HG03439 (cell line): ENCODE results near the gene RXFP4.
"Not testable (repeated sequence)": the region's sequence is repeated elsewhere in the genome, so short reads cannot be mapped to it uniquely, and the experiment has no call there.

Source experiments
- ATAC-seq: cut with Tn5 transposase; IDR thresholded peaks from one replicate; pipeline ENCODE4 v1.9.1; 2021; ENCODE audit warnings: mild to moderate bottlenecking, moderate library complexity; ENCODE audit not compliant: unreplicated experiment

RXFP4 gene, protein sequence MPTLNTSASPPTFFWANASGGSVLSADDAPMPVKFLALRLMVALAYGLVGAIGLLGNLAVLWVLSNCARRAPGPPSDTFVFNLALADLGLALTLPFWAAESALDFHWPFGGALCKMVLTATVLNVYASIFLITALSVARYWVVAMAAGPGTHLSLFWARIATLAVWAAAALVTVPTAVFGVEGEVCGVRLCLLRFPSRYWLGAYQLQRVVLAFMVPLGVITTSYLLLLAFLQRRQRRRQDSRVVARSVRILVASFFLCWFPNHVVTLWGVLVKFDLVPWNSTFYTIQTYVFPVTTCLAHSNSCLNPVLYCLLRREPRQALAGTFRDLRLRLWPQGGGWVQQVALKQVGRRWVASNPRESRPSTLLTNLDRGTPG

DNA sequence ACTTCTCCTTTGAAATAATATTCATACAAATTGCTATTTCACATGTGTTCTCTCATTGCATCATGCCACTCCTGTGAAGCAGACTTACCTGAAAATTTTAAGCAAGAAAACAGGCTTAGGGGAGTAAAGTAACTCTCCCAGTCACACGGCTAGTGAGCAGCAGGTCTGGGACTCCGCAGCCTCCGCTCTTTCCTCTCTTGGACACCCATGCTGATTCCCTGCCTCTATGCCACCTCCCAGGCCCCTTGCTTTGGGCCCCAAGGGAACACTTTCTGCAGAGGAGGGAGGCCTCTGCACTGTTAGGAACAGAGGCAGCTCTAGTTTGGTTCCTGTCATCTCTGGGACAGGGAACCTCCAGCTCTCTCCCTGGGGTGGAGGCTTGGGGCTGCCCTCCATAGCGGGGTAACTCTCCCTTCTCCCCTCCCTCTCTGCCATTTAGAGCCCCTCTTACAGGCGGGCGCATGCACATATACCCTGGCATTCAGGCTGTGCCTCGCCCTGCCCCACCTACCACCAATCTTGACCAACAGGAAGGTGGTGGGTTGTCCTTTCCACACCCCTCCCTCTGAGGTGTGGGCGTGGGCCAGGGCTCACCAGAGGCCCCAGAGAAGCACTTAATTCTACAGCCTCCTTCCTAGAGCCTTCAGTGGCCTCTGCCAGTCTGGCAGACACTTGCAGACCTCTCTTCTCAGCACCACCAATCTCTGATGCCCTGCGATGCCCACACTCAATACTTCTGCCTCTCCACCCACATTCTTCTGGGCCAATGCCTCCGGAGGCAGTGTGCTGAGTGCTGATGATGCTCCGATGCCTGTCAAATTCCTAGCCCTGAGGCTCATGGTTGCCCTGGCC lies at the start of gene RXFP4:
RXFP4 (plus strand) TSS at position 646 of the 852 bp plus-strand sequence; CDS start at position 718, 72 bp downstream.
- ATAC-seq = no peak

DNA sequence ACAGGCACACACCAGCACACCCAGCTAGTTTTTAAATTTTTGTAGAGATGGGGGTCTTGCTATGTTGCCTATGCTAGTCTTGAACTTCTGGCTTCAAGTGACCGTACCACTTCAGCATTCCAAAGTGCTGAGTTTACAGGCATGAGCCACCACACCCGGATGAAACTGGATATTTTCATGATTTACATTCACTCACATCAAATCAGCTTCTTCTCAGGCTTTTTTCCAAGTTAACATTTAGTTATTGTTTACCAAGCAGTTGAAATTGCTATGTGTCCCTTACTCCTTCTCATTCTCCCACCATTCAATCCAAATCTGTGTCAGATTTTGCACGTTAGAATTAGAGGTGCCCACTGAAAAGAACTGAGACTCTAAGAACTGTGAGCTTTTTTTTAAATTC lies 48.6 kb upstream of the RXFP4 start:
- no peak for ATAC-seq

DNA sequence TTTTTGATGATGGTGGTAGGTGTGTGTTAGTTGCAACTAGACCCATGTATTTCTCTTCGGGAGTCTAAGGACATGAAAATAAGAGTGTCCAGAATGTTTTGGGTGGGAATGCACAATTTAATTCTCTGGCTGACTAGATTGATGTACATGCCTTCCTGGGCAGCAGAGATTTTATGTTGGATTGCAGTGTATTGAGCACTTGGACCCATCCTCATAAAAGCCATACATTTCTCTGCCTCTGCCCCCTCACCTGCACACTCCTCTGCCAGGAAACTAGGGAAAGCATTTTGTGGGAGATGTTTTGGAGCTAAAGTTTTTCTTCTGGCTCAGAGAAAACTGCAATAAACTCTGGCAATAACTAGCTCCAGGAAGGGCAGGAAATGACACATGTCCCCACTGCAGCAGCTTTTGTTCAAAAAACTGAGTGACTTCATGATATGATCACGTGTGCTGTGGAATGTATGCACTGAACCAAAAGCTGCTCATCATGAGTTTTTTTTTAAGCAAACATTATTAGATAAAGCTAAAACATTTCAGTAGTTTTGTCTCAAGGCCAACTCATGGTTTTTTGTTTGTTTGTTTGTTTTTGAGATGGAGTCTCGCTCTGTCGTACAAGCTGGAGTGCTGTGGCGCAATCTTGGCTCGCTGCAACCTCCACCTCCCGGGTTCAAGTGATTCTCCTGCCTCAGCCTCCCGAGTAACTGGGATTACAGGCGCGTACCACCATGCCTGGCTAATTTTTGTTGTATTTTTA lies 47.9 kb upstream of the RXFP4 start:
- ATAC-seq = no peak

DNA sequence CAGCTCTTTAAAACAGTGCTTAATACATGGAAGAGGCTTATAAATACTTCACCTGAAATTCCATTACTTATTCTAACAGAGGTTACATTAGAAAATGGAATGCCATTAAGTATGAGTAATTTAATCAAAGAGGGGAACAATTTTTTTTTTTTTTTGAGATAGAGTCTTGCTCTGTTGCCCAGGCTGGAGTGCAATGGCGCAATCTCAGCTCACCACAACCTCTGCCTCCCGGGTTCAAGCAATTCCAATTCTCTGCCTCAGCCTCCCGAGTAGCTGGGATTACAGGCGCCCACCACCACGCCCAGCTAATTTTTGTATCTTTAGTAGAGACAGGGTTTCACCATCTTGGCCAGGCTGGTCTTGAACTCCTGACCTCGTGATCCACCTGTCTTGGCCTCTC lies 45.8 kb upstream of the RXFP4 start:
- ATAC-seq = not testable (repeated sequence)

DNA sequence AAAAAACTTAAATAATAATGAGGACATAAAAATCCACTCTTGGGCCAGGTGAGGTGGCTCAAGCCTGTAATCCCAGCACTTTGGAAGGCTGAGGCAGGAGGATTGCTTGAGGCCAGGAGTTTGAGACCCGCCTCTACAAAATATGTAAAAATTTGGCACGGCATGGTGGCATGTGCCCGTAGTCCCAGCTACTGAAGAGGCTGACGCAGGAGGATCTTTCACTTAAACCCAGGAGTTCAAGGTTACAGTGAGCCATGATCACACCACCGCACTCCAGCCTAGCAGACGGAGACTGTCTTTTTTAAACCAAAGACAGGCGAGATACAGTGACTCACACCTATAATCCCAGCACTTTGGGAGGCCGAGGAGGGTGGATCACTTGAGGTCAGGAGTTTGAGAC lies 45.0 kb upstream of the RXFP4 start:
- ATAC-seq = not testable (repeated sequence)

DNA sequence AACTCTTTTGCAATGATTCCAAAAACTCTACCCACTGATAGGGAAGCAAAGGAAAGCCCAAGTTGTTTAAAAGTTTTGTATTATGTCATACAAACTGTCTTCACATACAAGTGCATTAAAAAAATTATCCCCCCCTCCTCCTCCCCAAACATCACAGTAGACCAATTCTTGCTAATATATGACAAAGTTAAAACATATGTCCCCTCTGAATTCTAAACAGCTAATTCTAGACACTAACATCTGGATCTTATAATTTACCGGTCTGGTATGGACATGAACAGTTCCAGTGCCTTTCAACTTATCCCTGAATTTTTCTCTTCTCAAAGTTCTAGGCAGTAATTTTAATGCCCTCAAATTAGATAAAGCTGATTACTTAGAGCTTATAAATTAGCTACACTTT lies 43.7 kb upstream of the RXFP4 start:
- no peak for ATAC-seq

DNA sequence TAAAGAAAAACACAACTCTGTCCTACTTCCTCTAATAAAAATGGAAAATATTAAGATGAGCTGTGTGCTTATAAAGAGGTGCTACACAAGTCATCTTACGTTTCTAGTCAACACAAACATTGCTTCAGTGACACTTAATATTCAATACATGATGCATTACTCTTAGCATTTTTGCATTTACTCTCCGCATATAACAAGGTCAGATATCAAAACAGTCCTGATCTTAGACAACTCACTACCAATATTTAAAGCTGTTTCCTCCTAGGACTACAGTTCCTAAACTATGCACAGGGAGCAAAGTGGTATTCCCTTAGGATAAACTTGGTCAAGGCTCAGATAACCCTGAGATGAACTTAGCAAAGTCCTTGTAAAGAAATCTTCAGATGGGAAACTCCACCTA lies 42.5 kb upstream of the RXFP4 start:
- ATAC-seq = no peak

DNA sequence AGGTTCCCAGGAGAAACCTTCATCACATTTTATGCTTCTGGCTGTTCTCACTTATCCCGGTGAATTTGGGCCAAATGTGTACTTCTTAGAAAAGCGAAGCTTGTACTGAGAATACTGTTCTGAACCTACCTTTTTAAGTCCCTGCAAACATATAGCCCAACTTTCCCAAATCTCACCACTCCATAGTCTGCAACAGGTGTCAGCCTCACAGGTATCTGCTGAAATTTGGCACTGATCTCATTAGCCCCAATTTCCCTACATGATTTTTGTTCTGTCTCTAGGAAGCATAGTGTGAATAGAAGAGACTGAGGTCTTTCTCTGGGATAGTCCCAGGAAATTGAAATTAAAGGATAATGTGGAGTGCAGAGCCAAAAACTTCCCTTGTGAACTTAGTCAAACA lies 41.8 kb upstream of the RXFP4 start:
- no peak for ATAC-seq

DNA sequence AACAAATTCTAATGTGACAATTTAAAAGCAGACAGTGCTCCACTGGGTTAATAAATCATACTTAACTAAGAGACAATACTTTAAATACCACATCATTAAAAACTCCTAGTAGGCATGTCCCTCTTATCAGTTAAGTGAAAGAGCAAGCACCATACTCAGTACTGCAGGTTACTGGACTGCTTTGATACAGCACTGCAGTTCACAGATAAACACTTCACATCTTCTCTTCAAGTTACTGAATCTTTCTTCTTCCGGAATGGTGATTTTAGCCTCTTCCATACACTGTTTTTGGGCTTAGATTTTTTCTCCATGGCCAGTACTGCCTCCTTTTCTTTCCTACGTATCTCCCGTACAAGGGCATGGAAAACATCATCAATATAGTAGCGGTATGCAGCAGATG lies 41.3 kb upstream of the RXFP4 start:
- ATAC-seq = no peak

DNA sequence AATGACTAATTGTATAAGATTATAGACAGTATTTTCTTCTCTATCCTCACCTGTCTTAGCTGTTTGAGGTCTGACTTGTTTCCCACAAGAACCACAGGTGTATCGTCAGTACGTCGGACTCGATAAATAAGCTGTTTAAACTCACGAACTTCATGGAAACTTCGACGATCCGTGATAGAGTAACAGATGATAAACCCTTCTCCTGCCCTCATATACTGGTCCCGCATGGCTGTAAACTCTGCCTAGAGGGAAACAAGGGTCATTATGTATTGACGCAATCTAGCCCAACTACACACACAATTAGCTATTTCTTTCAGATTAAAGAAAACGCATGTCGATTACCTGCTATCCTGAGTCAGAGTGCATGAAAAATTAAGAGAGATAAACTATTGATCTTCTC lies 37.2 kb upstream of the RXFP4 start:
- no peak for ATAC-seq

DNA sequence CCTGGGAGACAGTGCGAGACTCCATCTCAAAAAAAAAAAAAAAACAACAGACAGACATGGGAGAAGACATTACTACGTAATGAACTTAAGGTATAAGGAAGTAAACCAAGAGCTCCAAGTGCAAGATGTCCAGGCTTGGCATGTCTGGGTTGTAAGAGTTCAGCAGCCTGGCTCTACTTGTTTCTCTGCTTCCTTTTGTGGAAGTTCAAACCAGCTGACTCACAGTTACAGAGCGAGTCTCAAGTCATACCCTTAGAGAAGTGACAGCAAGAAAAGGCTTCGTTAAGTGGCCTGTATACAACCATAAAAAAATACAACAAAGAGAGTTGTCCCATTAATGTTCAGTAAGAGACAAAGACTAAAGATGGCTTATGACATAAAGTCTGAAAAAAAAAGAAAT lies 31.5 kb upstream of the RXFP4 start:
- no peak for ATAC-seq

DNA sequence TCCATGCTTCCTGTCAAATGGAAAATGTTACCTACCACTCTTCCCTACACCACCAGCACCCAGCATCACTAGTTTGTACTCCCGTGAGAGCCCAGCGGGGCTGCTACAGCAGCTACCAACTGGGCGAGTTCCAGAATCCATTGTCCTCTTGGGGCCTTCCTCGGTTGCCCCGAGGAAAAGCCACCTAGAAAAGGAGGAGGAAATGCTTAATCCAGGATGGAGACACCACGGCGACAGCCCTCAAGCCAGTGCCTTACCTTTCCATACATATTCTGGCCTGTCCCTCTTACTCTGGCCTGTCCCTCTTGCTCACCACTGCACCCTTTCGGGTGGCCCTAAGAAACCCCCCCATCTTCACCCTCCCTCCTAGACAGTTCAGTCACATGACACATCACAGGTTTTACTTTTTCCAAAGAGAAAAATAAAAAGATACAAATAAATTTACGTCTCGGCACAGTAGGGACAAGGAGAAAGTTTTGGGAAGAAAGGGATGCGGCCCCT lies 30.8 kb upstream of the RXFP4 start:
- no peak for ATAC-seq

DNA sequence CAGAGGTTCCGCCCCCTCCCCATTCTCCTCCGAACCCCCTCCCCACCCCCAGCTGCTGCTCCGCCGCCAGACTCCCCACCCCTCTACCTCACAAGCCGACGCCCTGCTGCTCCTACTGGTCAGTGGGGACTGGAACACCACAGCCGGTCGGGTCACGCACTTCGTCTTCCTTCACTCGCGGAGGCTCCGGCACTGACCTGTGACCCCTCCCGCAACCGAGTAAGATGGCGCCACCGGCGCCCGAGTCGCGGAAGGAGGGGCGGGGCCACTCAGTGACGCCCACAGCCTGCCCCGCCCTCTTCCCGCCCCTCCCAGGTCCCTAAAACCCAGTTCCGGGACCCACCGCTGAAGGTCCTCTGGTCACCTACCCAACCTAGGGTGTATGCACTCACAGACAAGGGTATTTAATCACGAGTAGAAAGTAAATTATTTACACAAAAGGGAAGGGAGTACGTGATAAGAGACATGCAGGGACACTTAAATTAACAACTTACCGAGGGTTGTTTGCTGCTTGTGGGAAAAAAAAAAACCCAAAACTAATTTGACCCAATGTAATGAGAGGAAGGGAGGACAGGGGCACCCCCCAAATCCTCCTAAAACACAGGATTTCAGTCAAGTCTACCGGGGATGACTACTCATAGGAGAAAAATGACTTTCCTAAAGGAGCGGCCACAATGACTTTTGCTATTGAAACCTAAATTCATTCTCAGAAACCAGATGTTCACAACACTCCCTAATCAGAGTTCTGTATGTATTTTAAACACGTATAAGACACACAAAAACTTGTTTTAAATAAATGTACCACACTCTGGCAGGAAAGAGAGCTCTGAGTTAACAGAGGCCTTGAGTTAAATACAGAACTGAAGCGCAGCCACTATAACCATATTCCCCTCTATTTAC lies 30.0 kb upstream of the RXFP4 start, which contains the start of gene RIT1:
RIT1 (minus strand) TSS at position 194 of the 900 bp plus-strand sequence. CDS start 588 bp downstream, outside the sequence.
- peak; percentile 81 for ATAC-seq

DNA sequence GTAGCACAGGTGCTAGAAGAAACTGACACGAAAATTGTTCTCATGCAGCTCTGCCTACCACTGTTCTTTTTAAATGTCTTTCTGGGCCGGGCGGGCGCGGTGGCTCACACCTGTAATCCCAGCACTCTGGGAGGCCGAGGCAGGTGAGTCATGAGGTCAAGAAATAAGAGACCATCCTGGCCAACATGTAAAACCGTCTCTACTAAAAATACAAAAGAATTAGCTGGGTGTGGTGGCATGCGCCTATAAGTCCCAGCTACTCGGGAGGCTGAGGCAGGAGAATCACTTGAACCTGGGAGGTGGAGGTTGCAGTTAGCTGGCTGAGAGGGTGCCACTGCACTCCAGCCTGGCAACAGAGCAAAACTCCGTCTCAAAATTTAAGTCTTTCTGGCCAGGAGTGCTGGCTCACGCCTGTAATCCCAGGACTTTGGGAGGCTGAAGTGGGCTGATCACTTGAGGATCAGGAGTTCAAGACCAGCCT lies 29.3 kb upstream of the RXFP4 start:
- ATAC-seq = no peak

DNA sequence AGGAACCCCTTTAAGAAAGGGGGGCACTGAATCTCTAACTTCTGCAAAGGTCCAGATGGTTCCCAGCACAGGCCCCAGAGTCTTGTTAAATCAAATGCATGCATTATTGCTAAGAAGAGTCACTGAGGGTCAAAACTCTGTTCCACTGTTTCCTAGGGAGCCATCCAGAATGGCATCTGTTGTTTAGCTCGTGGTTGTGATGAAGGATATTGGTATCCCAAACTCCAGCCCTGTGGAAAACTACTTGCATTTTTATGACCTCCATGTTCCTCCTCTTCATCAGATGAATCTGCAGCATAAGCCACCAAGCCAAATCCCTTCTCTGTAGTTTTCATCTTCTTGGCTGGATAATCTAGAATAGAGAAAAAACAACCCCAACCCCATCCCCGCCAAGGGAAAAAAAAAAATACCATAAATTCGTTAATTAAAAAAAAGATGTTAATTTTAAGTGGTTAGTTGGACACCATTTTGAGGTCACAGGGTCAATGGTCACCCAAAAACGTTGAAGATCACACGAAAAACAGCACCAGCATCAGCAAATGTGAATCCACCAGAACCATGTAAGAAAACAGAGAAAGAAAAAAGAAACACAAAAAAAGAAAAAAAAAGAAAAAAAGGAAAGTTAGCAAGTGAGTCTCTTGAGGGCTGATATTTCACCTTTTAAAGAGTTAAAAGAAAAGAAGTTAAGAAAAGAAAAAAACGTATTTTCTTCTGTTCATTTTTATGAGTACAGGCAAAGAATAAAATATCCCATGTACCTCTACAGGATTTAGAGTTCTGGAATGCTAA lies 27.3 kb upstream of the RXFP4 start:
- no peak for ATAC-seq

DNA sequence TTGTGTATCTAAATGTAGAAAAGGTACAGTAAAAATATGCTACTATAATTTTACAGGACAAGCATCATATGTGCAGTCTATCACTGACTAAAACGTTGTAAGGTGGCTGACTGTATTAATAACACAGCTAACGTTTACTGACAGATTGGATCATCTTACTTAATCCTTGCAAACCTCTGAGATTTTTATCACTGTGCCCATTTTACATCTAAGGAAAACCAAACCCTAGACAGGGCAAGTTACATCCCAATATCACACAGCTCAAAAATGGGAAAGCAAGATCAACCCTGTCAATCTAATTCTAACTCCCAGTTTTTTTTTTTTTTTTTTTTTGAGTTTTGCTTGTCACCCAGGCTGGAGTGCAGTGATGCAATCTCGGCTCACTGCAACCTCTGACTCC lies 22.8 kb upstream of the RXFP4 start:
- no peak for ATAC-seq

DNA sequence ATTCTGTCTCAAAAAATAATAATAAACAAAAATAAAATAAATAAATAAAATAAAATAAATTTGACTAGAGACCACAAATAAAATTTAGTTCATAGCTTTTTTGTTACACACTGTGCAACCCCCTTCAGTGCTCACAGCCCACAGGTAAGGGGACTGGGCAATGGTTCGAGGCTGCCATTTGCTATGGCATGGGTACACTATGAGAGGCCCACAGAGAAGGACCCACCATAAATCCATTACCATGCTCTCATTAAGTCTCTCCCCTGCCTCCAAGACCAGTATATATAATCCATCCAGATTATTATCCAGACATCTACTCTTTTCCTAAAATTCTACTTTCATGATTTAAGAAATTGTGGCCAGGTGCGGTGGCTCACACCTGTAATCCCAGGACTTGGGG lies 21.6 kb upstream of the RXFP4 start:
- no peak for ATAC-seq

DNA sequence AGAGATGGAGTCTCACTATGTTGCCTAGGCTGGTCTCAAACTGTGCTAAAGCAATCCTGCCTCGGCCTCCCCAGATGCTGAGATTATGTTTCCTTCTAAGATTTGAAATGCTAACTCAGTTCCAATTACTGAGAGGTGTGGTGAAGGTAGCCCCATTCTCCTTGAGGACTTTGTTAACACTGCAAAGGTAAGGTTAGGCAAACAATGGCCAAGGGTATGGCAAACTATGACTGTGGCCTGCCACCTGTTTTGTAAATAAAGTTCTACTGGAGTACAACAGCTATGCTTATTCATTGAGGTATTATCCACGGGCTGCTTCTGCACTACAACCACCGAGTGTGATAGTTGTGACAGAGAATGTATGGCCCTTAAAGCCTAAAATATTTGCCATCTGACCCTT lies 20.7 kb upstream of the RXFP4 start:
- no peak for ATAC-seq

DNA sequence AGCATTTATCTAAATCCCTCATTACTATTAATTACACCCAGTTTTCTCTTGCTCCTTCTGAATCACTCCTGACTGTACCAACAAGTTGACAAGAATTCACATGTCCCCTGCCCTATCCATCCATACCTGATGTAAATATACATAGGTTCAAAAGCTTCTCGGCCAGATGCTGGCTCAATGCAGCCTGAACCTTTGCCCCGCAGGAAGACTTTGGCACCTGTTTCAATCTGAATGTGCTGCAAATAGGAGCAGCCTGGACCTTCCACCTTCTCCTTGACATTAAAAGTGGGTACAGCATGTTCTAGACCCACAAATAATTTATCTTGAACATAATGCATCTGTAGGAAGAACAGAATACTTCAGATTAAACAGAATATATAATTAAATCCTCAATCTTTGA lies 15.9 kb upstream of the RXFP4 start:
- ATAC-seq = no peak
